Central memory CD8-positive, alpha-beta T cell (primary cell): Measurements from ENCODE around the gene YTHDF2.
"Not testable (repeated sequence)": the region's sequence is repeated elsewhere in the genome, so short reads cannot be mapped to it uniquely, and the experiment has no call there.

Experiments used
- ATAC-seq: fragments of 150-1000 bp; cut with Tn5 transposase; replicated peaks from 2 replicates; pipeline ENCODE4 v1.10.0; 2022; ENCODE audit warnings: mild to moderate bottlenecking, moderate FRiP score, moderate number of reproducible peaks; ENCODE audit not compliant: poor library complexity, severe bottlenecking; ENCODE audit errors: extremely low read depth
- DNase-seq, 2 donors: peaks; one replicate each; pipeline ENCODE4 v3.0.0; 2021; ENCODE audit warnings: low spot score in 2 of 2
- H3K27ac Mint-ChIP-seq: one replicate; pipeline ENCODE4 v1.8.0; 2022; ENCODE audit warnings: low read depth, mild to moderate bottlenecking, moderate library complexity, mixed read lengths
- H3K27me3 Mint-ChIP-seq: one replicate; pipeline ENCODE4 v1.8.0; 2022; ENCODE audit warnings: mixed read lengths
- H3K36me3 Mint-ChIP-seq: one replicate; pipeline ENCODE4 v1.8.0; 2022; ENCODE audit warnings: mild to moderate bottlenecking, moderate library complexity, mixed read lengths; ENCODE audit not compliant: insufficient read depth
- H3K4me1 Mint-ChIP-seq: one replicate; pipeline ENCODE4 v1.8.0; 2022; ENCODE audit warnings: mixed read lengths
- H3K4me3 Mint-ChIP-seq: one replicate; pipeline ENCODE4 v1.8.0; 2022; ENCODE audit warnings: mild to moderate bottlenecking, moderate library complexity, mixed read lengths
- H3K9me3 Mint-ChIP-seq: one replicate; pipeline ENCODE4 v1.8.0; 2022; ENCODE audit warnings: mixed read lengths

Gene YTHDF2

GRCh38 chr1:28770601-28771165 is 33.9 kb downstream of the YTHDF2 start:
- H3K9me3 Mint-ChIP-seq, result no peaks in the 10 kb centered on the region
- H3K4me1 Mint-ChIP-seq, result peaks cover 4% of the 10 kb centered on the region
- no peak overlapping the region for H3K4me3 Mint-ChIP-seq
- H3K27ac Mint-ChIP-seq, result peak overlapping the region; percentile 22
- DNase-seq (no peak), ATAC-seq (no peak)
- H3K36me3 Mint-ChIP-seq, result peaks cover 43% of the 10 kb centered on the region
- no peaks in the 10 kb centered on the region for H3K27me3 Mint-ChIP-seq

DNA sequence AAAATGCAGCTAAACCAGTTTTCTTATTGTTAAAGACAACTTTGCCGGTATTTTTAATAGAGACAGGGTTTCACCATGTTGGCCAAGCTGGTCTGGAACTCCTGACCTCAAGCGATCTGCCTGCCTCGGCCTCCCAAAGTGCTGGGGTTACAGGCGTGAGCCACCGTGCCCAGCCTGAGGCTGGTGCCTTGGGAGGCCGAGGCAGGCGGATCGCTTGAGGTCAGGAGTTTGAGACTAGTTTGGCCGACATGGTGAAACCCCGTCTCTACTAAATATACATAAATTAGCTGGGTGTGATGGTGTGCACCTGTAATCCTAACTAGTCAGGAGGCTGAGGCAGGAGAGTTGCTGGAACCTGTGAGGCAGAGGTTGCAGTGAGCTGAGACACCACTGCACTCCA is 35.2 kb downstream of the YTHDF2 start:
- H3K27me3 Mint-ChIP-seq, H3K4me3 Mint-ChIP-seq, H3K4me1 Mint-ChIP-seq, H3K9me3 Mint-ChIP-seq, DNase-seq, ATAC-seq: not testable (repeated sequence)
- Mint-ChIP-seq H3K27ac (peak overlapping the region; percentile 49), H3K36me3 (peaks cover 36% of the 10 kb centered on the region)

DNA sequence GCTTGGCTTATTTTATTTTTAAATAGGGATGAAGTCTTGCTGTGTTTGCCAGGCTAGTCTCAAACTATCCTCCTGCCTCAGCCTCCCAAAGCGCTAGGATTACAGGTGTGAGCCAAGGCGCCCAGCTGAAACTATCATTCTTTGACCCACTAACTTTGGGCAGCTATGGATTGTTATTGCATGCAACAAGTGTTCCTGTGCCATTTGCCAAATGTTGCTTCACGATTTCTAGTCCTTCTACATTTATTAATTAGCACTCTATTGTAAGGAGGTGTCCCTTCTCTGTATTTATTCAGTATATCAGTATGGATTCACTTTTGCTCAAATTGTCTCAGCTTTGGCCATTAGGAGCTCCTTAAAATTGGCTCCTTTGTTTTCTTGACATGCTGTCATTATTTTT is 36.4 kb downstream of the YTHDF2 start:
- Mint-ChIP-seq H3K4me1 (no peaks in the 10 kb centered on the region), H3K27ac (no peak overlapping the region), H3K4me3 (no peak overlapping the region)

GRCh38 chr1:28775121-28775942 is 38.6 kb downstream of the YTHDF2 start:
- no peaks in the 10 kb centered on the region for H3K9me3 Mint-ChIP-seq
- no peaks in the 10 kb centered on the region for H3K4me1 Mint-ChIP-seq
- ATAC-seq (peak; percentile 83), DNase-seq (peak; percentile 52 to 57)
- no peaks in the 10 kb centered on the region for H3K27me3 Mint-ChIP-seq
- H3K4me3 Mint-ChIP-seq, result peak overlapping the region; percentile 77
- H3K27ac Mint-ChIP-seq, result peak overlapping the region; percentile 64
- peaks cover 12% of the 10 kb centered on the region for H3K36me3 Mint-ChIP-seq

More for the DNA sequence above, 36.4 kb downstream of the YTHDF2 start:
- Mint-ChIP-seq H3K27me3 (no peaks in the 10 kb centered on the region), H3K36me3 (peaks cover 31% of the 10 kb centered on the region), H3K9me3 (no peaks in the 10 kb centered on the region)
- DNase-seq, result no peak
- ATAC-seq, result no peak

DNA sequence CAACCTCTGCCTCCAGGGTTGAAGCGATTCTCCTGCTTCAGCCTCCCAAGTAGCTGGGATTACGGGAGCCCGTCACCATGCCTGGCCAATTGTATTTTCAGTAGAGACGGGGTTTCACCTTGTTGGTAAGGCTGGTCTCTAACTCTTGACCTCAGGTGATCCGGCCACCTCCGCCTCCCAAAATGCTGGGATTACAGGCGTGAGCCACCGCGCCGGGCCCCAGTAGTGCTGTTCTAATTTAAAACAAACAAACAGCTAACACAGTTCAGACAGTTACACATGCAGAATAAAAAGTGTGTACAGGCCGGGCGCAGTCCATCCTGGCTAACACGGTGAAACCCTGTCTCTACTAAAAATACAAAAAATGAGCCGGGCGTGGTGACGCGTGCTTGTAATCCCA is 39.6 kb downstream of the YTHDF2 start:
- no peaks in the 10 kb centered on the region for H3K27me3 Mint-ChIP-seq
- ATAC-seq, result no peak
- no peaks in the 10 kb centered on the region for H3K9me3 Mint-ChIP-seq
- no peaks in the 10 kb centered on the region for H3K4me1 Mint-ChIP-seq
- H3K27ac Mint-ChIP-seq, result no peak overlapping the region
- DNase-seq, result no peak
- peaks cover 9% of the 10 kb centered on the region for H3K36me3 Mint-ChIP-seq
- no peak overlapping the region for H3K4me3 Mint-ChIP-seq

DNA sequence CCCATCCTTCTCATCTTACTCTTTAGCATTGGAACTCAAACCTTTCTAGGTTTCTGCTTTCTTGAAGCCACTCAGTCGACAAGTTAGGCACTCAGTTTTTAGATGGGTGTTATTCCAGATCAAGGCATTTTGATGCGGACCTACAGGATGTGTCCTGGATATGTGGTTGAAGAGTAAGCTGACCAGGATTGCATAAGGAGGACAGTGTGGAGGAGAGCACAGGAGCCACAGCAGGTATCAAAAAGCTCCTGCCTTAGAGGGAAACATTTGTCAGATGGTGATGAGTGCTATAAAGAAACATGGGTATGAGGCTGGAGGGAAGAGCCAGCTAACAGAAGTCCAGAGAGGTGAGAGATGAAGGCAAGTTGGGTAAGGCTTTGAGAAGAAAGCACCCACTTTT is 41.3 kb downstream of the YTHDF2 start:
- H3K27ac Mint-ChIP-seq, result no peak overlapping the region
- no peaks in the 10 kb centered on the region for H3K9me3 Mint-ChIP-seq
- DNase-seq, result no peak
- no peaks in the 10 kb centered on the region for H3K27me3 Mint-ChIP-seq
- no peak for ATAC-seq
- H3K4me1 Mint-ChIP-seq, result no peaks in the 10 kb centered on the region
- peaks cover 9% of the 10 kb centered on the region for H3K36me3 Mint-ChIP-seq
- no peak overlapping the region for H3K4me3 Mint-ChIP-seq

DNA sequence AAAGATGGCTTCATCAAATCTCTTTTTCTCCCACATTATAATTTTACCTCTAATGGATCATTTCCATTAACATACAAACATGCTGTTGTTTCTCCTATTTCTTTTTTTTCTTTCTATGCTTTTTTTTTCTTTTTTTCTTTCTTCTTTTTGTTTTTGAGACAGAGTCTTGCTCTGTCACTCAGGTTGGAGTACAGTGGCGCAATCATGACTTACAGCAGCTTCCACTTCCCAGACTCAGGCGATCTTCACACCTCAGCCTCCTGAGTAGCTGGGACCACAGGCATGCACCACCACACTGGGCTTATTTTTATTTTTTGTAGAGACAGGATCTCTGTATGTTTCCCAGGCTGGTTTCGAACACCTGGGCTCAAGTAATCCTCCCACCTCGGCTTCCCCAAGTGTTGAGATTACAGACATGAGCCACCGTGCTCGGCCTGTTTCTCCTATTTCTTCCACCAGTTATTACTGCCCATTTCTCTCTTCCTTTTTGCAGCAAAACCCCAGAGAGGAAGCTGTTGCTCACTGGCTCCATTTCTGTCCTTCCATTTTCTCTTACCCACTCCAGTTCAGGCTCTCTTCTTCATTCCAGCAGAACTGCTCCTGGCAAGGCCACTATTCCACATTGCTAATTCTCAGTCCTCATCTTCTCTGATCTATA is 43.1 kb downstream of the YTHDF2 start:
- ATAC-seq (no peak), DNase-seq (no peak)
- Mint-ChIP-seq H3K36me3 (peaks cover 6% of the 10 kb centered on the region), H3K27ac (no peak overlapping the region), H3K27me3 (no peaks in the 10 kb centered on the region), H3K4me1 (peaks cover under 1% of the 10 kb centered on the region), H3K4me3 (no peak overlapping the region), H3K9me3 (no peaks in the 10 kb centered on the region)

DNA sequence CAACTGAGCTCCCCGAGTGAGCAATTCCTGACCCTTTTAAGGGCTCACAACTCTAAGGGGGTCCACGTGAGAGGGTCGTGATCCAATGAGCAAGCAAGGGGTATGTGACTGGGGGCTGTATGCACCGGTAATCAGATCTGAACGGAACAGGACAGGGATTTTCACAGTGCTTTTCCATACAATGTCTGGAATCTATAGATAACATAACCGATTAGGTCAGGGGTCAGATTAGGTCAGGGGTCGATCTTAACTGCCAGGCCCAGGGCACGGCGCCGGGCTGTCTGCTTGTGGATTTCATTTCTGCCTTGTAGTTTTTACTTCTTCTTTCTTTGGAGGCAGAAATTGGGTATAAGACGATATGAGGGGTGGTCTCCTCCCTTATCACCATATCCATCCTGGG is 44.6 kb downstream of the YTHDF2 start:
- ATAC-seq (no peak), DNase-seq (no peak)
- Mint-ChIP-seq H3K27me3 (no peaks in the 10 kb centered on the region), H3K4me1 (peaks cover 11% of the 10 kb centered on the region), H3K27ac (no peak overlapping the region), H3K9me3 (no peaks in the 10 kb centered on the region), H3K36me3 (peaks cover 6% of the 10 kb centered on the region), H3K4me3 (no peak overlapping the region)

GRCh38 chr1:28782011-28782410 is 45.3 kb downstream of the YTHDF2 start:
- Mint-ChIP-seq H3K36me3 (peaks cover 6% of the 10 kb centered on the region), H3K27ac (no peak overlapping the region), H3K4me1 (peaks cover 11% of the 10 kb centered on the region), H3K27me3 (no peaks in the 10 kb centered on the region), H3K9me3 (no peaks in the 10 kb centered on the region), H3K4me3 (no peak overlapping the region)
- no peak for ATAC-seq
- DNase-seq, result no peak

GRCh38 chr1:28783363-28783762 is 46.6 kb downstream of the YTHDF2 start:
- DNase-seq (no peak), ATAC-seq (no peak)
- Mint-ChIP-seq H3K4me1 (peaks cover 11% of the 10 kb centered on the region), H3K4me3 (no peak overlapping the region), H3K27ac (no peak overlapping the region), H3K27me3 (no peaks in the 10 kb centered on the region), H3K9me3 (no peaks in the 10 kb centered on the region), H3K36me3 (peaks cover 6% of the 10 kb centered on the region)

GRCh38 chr1:28789412-28789811 is 52.7 kb downstream of the YTHDF2 start:
- Mint-ChIP-seq H3K4me1 (peaks cover 11% of the 10 kb centered on the region), H3K9me3 (no peaks in the 10 kb centered on the region), H3K4me3 (no peak overlapping the region), H3K27me3 (peaks cover 36% of the 10 kb centered on the region), H3K27ac (no peak overlapping the region), H3K36me3 (peaks cover 3% of the 10 kb centered on the region)
- DNase-seq (no peak), ATAC-seq (no peak)

GRCh38 chr1:28789816-28790215 is 53.1 kb downstream of the YTHDF2 start:
- DNase-seq, result no peak
- H3K4me1 Mint-ChIP-seq, result peaks cover 11% of the 10 kb centered on the region
- H3K27me3 Mint-ChIP-seq, result peaks cover 37% of the 10 kb centered on the region
- no peak overlapping the region for H3K27ac Mint-ChIP-seq
- ATAC-seq, result no peak
- peaks cover 3% of the 10 kb centered on the region for H3K36me3 Mint-ChIP-seq
- H3K9me3 Mint-ChIP-seq, result no peaks in the 10 kb centered on the region
- H3K4me3 Mint-ChIP-seq, result no peak overlapping the region
